HG02571 (cell line): ENCODE data around the gene HTRA2.
"Not testable (repeated sequence)": the region's sequence is repeated elsewhere in the genome, so short reads cannot be mapped to it uniquely, and the experiment has no call there.

ENCODE experiments used
- ATAC-seq: cut with Tn5 transposase; IDR thresholded peaks from one replicate; pipeline ENCODE4 v1.9.1; 2021; ENCODE audit warnings: mild to moderate bottlenecking, moderate library complexity; ENCODE audit not compliant: unreplicated experiment

Gene HTRA2

DNA sequence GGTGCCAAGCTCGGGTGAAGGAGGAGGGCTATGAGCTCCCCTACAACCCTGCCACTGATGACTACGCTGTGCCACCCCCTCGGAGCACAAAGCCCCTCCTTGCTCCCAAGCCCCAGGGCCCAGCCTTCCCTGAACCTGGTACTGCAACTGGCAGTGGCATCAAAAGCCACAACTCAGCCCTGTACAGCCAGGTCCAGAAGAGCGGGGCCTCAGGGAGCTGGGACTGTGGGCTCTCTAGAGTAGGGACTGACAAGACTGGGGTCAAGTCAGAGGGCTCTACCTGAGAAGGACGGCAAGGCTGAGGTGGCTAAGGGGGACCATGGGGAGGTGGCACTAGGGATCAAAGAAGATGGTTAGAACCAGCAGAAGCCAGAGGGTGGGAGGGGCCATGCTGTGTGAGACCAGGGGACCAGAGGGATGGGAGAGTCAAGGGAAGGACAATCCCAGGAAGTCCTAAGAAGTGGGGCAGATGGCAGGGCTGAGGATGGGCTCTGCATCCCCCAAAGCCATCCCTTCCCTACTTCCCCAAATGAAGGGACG, 27.2 kb downstream of the HTRA2 start:
- ATAC-seq = no peak

DNA sequence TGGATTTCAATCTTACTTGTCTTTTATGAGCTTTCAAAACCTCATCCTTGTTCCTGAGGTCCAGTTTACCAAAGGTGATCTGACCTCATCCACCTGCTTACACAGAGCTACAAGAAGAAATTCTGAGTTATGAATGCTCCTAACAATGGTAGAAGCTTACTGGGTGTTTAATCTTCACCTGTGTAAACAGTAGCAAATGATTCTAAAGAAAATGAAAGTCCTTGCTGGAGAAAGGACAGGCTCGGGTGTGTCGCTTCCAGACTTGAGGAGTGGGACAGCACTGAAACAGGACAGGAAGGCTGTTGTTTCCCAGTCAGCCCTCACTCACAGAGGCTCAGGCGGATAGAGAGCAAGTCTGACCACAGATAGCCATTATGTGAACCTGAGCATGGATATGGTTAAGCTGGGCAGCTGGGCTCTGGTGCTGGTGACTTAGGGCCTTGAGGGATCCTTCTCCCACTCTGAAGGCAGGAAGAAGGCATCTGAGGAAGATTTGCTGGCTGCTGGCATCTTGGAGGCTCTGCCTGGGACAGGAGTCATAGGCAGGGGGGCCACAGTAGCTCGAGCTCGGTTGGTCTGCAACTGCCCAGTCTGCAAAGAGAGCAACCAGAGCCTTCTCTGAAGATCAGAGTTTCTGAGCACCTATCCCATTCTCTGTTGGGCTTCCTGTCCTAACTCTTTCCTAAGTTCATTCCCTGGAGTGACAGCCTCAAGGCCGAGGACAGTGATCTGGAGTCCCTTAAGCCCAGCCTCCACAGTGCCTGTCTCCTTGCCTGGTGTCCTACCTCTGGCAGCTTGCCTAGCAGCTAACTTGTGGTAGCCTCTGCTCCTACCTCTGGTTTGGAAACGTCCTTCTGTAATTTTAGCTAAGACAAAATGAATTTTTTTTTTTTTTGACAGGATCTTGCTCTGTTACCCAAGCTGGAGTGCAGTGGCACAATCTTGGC, 28.8 kb downstream of the HTRA2 start:
- no peak for ATAC-seq

DNA sequence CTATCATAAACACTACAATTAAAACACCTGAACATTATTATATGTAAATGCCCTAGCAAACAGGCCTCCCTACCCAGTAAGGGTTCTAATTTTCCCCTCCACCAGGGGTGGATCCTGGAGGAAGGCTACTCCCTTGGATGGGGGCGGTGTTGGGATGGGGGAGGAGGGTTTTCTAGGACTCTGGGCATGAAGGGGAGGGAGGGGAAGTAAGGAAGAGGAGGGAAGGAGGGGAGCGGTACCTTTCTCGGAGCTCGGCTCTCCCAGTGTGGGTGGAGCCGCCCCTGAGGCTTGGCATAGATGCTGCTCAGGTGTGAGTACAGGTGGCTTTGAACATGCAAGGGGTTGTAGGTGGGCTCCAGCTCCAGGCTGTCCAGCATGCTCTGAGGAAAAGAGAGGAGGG, 30.2 kb downstream of the HTRA2 start:
- no peak for ATAC-seq

DNA sequence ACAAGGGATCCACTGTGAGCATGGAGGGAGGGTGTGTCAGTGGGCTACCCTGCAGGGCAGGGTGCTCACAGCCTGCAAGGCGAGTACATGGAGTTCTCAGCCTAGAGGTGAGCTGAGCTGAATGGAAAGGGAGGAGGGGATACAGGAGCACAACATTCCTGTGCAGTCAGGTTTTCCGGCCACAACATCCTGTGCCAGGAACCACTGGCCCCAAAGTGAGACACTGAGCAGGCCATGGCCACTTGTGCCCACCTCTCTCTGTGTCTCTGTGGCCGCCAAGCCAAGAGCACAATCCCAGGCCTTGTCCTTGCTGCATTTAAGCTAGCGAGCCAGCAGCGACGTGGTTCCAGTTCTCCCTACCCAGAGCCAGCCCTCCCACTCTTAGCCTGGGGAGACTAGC, 30.9 kb downstream of the HTRA2 start:
- ATAC-seq = no peak

DNA sequence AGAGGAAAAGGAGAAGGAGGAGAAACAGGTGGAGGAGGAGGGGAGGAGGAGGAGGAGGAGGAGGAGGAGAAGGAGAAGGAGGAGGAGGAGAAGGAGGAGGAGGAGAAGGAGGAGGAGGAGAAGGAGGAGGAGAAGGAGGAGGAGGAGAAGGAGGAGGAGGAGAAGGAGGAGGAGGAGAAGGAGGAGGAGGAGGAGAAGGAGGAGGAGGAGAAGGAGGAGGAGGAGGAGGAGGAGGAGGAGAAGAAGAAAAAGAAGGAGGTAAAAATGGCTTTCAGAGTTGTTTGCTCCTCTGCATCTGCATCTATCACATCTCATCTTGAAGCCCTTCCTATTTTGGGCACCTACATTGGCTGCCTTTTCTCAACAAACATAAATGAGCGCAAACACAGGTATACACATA, 31.3 kb downstream of the HTRA2 start:
- ATAC-seq = not testable (repeated sequence)

DNA sequence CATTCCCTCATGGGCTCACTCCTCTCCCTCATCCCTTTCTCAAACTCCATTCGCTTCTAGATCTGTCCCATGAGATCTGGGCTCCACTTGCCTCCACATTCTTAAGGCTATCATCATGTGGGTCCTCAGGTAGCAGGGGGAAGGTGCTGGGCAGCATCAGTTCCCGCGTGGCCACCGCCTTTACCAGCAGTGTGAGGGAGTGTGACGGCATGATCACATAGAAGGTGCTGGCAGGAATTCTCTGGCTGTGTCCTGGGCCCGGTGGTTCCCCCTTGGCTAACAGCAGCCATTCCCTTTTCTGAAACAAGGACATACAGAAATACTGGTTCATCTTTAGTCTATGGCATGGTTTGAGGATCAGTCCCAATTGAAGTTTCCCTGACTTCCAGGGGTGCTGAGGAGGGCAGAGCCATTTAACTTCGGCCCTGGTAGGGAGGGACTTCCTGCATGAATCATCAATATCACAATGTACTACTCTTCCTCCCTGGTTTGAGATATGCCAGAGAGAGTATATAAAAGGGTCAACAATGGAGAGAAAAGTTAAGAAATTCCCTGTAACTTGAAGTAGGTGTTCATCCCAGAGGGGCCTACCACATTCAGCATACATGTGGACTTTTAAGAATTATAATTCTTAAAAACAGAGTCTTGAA, 32.5 kb downstream of the HTRA2 start:
- ATAC-seq = no peak

DNA sequence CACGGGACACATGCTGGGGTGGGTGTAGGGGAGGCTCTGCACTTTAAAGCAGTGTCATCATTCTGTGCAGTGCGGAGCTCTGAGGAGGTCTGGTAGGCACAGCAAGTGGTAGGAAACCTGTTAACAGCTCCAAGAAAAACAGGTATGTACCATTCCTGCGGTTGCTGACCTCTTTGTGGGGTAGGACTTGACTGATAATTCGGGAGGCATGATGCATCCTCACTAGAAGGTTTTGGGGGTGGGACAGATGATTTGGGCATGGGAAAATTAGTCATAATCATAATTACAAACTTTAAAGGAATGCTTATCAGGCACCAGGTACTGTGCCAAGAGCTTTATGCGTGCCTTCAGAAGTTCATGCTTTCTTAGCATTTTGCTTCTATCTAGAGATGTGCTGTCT, 34.5 kb downstream of the HTRA2 start:
- no peak for ATAC-seq

DNA sequence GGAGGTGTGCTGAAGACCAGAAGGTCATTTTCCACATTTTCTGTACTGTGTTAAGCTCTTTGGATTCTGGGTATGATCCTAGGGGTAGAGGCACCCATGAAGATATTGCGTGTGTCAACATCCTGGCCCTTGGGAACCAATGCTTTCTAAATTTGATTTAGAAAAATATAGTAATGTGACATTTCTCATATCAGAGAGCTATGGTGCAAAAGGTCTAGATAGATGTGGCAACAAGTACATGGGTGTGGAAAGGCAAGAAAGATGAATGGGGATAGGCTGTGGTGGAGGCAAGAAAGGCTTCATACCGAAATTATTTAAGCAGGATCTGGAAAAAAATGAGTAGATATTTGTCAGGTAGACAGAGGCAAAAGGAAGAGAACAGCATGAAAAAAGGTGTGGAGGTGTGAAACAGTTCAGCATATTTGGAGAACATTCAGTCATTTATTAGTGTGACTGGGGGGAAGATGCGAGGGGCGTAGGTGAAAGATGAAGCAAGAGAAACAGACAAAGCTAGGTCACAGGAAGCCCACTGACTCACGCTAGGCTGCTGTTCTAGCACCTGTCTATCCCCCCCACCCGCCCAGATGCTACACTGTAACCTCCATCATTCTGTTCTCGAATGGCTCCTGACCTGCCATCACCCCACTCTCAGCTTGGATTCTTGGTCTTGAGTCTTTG, 36.5 kb downstream of the HTRA2 start:
- ATAC-seq = no peak

DNA sequence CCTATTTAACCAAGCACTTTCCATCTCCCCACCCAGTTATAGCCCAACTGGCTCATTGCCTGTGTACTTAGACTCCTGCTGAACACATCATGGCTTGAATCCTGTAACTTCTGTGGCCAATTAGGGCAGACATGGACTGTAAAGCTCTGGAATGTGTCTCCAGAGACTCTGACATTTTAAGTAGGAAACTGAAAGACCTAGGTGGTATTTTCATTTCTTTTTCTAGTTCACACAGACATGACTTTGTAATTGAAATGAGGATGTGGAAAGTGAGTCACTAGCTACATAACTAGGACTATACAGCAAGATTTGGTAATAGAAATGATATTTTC, 37.0 kb downstream of the HTRA2 start:
- no peak for ATAC-seq

DNA sequence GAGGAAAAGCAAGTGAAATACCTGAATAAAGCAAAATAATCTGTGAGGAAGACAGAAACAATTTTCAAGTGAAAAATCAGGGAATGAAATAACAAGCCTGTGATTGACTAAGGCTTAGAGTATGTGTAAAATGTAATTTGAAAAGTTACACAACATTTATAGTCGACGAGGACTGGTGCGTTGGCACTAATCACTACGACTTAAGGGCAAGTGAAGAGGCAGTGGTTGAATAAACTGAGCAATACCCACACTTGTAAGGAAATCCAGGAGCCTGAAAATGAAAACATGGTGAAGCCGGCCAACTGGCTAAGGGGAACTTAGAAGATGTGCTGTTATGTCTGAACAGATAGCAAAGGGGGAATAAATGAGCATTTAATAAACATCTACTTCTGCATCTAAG, 38.1 kb downstream of the HTRA2 start:
- no peak for ATAC-seq

DNA sequence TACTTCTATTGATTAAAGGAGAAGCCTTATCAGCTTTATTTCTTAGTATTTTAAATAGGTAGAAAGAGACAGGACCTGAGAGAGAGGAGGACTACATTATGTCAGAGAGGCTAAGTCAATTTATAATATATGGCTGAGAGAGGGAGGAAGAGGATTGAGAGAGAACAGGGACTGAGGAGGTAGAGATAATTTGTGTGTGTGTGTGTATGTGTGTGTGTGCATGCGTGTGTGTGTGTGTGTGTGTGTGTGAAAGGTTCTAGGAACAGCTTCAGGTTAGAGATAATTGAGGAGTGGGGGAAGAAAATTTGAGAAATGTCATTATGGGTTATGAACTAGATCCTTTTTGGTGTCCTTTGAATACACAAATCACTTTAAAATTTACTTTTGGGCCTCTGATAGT, 40.0 kb downstream of the HTRA2 start:
- ATAC-seq = no peak

DNA sequence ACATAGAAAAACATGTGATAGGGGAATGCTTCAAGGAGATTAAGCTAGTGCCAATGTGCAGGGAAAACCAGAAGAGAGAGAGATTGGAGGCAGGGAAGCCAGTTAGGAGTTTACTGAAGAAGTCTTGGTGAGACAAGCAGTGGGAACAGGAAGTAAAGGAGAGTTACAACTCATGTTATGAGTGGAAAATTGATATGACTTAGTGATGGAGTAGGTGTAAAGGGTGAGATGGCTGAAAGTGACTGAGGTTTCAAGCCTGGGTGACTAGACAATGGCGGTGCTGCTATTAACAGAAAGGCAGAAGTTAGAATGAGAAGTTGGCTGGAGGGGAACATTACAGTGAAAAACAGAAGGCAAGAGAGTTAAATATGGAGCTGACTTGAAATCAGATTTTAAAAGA, 41.3 kb downstream of the HTRA2 start:
- ATAC-seq = peak; percentile 59

DNA sequence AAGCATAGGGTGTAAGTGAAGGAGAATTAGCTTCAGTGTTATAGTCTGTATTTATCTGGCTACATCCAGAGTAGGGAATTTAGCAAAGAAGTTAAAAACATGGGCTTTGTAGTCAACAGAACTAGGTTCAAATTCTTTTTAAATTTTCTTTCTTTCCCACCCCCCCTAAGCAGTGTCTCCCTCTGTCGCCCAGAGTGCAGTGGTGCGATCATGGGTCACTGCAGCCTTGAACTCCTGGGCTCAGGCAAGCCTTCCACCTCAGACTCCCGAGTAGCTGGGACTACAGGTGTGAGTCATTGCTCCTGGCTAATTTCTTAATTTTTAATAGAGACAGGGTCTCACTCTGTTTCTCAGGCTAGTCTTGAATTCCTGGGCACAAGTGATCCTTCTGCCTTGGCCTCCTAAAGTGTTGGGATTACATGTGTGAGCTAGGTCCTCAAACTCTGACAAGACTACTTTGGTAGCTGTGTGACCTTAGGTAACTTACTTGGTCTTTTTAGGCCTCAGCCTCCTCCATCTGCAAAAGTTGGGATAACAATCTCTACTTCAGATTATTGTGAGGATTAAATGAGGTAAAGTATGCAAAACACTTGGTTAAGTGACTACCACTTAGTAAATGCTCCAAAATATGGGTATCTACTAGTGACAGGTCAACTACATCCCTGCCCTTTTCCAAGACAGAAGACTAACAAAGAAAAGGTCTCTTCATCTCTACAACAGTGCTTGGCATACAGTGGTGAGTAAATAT, 42.6 kb downstream of the HTRA2 start:
- no peak for ATAC-seq

DNA sequence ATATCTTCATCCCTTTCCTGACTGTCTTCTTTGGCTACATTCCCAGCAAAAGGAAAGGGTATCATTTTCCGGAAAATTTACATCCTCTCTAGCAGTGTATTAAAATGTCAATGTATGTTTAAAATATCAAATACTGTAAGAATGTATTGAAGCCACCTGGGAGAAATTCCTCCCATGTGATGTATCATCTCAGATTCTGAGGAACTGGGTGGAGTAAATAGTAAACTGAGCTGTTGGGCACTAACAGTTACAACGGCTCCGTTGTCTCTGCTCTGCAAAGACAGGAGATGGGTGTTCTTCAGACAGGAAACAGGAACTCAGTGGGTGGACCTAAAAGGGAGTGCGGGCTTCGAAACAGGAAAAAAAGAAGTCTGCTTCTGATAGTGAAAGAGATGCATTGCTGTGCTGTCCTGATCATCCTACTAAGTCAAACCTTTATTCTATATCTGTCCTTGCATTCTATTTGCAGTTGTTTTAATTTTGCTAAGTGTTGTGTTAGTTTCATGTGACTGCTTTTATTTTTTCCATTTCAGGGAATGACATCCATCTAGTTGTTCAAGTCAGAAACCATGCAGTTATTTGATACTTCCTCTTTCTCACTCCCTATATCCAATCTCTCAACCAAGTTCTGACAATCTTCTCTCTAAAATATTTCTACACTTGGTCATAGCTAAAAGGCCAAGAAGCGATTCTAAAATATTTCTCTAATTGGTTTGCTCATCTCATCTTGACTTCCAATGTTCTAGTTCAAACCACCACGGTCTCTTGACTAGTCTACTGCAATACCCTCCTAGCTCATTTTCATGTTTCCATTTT, 44.2 kb downstream of the HTRA2 start:
- ATAC-seq = peak; percentile 33

DNA sequence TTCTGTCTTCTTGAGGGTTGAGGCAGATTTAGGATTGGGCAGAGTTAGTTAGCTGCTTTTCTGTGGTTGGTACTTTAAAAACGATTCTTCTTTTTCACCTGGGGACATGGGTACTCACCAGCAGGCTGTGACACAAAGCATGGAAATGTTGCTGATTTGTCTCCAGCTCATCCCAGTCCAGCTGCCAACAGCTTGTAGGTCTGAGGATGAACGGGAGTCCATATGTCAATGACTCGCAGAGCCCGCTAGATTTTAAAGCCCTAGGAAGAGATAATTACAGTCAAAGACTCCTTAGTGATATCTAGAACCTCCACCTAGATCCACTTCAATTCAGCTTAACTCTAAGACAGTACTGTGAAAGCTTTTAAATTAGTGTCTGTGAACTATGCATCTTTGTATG, 45.6 kb downstream of the HTRA2 start:
- no peak for ATAC-seq

DNA sequence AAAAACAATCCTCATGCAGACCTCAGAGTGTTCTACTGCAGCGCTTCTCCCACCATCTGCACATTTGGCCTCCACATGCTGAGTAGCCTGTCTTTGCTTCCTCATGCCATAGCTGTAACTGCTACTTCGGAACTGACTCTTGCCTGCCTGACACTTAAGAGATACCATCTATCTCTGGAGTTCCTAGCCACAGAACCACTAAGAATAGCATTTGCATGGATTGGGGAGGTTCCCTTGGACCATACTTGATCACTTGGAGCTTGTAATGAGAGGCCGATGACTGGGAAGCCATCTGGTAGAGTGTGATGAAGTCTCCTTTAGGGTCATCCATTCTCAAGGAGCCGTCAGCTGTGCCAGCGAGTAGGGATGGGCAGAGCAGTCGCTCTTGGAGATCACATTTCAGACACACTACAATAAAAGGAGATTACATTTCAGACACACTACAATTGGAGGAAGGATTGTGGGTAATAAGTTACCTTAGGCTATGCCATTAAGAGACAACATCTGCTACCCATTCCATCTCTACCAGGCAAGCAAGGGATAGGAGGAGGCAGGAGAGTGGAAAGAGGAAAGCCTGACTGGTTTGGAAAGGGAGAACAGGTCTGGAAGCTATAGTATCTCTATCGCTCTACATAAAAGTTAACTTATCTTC, 46.6 kb downstream of the HTRA2 start:
- no peak for ATAC-seq

DNA sequence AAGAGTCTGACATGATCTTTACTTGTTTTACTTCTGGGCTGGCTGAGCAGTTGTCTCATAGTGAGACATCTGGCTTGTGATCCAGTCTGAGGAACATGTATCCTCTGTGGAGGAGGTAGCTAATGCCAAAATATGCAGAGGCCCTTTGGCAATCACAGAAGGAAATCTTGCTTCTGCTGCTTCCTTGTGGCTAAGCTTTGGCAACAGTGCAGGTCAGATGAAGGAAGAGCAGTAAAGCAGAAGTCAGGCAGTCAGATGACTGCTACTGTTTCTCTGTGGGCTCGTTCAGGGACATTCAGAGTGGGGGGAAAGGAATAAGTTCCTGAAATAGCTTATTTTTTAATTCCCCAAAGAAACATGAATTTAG, 47.1 kb downstream of the HTRA2 start:
- ATAC-seq = no peak

DNA sequence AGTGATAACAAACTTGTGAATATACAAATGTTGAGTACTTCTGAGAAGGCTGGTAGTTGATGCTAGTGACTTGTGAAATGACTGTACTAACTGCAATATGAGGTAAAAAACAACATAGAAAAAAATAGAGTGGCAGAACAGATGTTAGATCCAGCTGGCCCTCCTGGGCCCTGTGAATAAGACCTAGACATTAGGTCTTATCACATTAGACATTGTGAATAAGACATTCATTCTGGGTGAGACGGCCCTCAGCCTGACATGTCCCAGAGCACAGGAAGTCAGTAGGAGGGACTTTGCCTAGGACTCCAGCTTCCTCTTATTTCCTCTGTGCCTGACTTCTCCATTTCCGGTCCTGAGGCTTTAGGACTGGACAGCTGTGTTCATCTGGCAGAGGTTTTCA, 47.7 kb downstream of the HTRA2 start:
- ATAC-seq = no peak

DNA sequence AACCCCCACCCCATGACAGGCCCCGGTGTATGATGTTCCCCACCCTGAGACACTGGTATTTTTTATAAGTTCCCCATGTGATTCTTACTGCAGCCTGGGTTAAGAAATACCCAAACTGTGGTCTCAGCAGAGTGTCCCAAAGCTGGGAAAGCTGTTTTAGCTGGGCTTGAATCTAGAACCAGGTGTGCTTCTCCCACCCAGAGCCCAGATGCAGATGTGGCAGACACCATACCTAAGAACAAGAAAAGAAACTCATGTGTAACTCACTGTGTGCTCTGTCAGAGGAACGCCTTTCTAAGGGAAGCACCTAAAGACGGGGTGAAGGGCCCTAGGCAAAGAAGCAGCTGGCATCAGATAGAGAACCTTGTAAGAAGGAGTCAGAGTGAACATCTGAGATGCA, 48.7 kb downstream of the HTRA2 start:
- peak; percentile 58 for ATAC-seq

DNA sequence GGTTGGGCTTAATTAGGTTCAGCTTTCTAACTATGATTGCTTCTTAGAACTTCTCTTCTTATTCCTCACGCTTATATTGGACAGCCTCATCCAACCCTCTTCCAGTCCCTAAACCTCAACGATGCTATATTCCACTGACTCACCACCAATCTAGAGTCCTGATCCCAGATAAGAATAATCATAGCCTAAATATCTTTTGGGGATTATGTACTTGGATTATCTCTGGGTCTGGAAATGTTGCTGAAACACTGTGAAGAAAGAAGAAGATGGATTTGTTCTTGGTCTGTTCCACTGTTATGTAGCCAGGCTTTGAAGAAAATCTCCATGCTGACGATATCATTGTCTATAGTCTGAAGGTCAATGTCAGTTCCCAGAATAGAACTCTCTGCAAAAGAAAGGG, 51.7 kb downstream of the HTRA2 start:
- ATAC-seq = no peak
